ENCODE results near the gene TBC1D16.

DNA sequence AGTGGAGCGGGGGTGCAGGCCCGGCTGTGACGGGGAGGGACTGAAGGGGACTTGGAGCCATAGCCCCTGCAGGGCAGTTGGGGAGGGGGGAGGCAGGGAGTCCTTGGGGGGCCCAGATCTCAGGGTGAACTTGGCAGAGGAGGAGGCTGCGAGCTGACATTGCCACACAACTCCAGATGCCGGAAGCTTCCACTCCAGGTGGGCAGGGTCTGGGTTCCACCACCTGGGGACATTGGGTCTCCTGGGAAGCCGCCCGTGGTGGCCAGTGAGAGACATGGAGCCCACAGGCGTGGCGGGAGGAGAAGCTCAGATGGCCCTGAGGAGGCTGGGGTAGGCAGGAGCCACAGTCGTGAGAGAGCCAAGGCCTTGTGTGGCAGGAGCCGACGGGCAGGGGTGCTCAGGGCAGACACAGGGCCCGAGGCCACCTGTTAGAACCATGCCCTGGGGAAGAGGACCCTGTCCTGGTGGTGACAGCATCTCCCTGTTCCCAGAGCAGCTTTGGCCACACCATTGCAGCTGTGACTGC lies 47.5 kb upstream of the TBC1D16 start:
- TF ChIP-seq, protein P1, sequence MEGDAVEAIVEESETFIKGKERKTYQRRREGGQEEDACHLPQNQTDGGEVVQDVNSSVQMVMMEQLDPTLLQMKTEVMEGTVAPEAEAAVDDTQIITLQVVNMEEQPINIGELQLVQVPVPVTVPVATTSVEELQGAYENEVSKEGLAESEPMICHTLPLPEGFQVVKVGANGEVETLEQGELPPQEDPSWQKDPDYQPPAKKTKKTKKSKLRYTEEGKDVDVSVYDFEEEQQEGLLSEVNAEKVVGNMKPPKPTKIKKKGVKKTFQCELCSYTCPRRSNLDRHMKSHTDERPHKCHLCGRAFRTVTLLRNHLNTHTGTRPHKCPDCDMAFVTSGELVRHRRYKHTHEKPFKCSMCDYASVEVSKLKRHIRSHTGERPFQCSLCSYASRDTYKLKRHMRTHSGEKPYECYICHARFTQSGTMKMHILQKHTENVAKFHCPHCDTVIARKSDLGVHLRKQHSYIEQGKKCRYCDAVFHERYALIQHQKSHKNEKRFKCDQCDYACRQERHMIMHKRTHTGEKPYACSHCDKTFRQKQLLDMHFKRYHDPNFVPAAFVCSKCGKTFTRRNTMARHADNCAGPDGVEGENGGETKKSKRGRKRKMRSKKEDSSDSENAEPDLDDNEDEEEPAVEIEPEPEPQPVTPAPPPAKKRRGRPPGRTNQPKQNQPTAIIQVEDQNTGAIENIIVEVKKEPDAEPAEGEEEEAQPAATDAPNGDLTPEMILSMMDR (conservative IDR thresholded peaks at IDR 0.05; ENCODE audit: low read length), result no peak
- TF ChIP-seq EZH2phosphoT487 (IDR thresholded peaks at IDR 0.05; ENCODE audit: borderline replicate concordance), result no peak

Measured in Loucy (cell line).